Breast epithelium (tissue), 4 donors: ENCODE measurements around the gene LILRB4. TPM values are rescaled to one million over a fixed set of nuclear protein-coding genes. Genes with fewer than 3 reads are reported as not detected.
"Not testable (repeated sequence)": the region's sequence is repeated elsewhere in the genome, so short reads cannot be mapped to it uniquely, and the experiment has no call there.

Experiments
- DNase-seq, 2 donors: peaks; one replicate each; pipeline ENCODE4 v3.0.0-alpha.2; 2019; ENCODE audit warnings: low spot score in 2 of 2
- H3K27ac ChIP-seq, 2 donors: fragments of 200-600 bp; sonication (generic) in 1 of 2; one replicate each; pipeline ENCODE4 v1.5.1; 2016 to 2019; ENCODE audit warnings: mild to moderate bottlenecking in 1 of 2
- H3K27me3 ChIP-seq, 2 donors: fragments of 200-600 bp; sonication (generic) in 1 of 2; one replicate each; pipeline versions ENCODE4 v1.5.1 to v1.6.0; 2017 to 2019; ENCODE audit warnings: control low read depth in 1 of 2, mild to moderate bottlenecking in 1 of 2
- H3K36me3 ChIP-seq: fragments of 200-600 bp; one replicate; pipeline ENCODE4 v1.5.1; 2019
- H3K4me1 ChIP-seq, 2 donors: fragments of 200-600 bp; sonication (generic); one replicate each; pipeline ENCODE4 v1.5.1; 2016 to 2019; ENCODE audit warnings: control low read depth in 1 of 2
- H3K4me3 ChIP-seq, 3 donors: fragments of 200-600 bp; sonication (generic); 1 replicate in 2 of 3; 2 replicates in 1 of 3; pipeline ENCODE4 v1.5.1; 2016 to 2019; ENCODE audit warnings: mild to moderate bottlenecking in 3 of 3, moderate library complexity in 2 of 3
- H3K9me3 ChIP-seq, 2 donors: fragments of 200-600 bp; sonication (generic) in 1 of 2; one replicate each; pipeline ENCODE4 v1.5.1; 2016 to 2019; ENCODE audit warnings: control low read depth in 1 of 2
- CTCF ChIP-seq, 3 donors: fragments of 450-650 bp; IDR thresholded peaks; one replicate each; pipeline ENCODE4 v1.5.1; 2016 to 2017; ENCODE audit warnings: antibody characterized with exemption in 3 of 3, mild to moderate bottlenecking in 3 of 3, moderate library complexity in 3 of 3
- POLR2A ChIP-seq: fragments of 450-650 bp; IDR thresholded peaks from one replicate; pipeline ENCODE4 v1.6.1; 2016; ENCODE audit warnings: antibody characterized with exemption, mild to moderate bottlenecking, moderate library complexity
- POLR2AphosphoS5 ChIP-seq, 3 donors: sonication (generic); formaldehyde crosslinking; IDR thresholded peaks; one replicate each; pipeline ENCODE4 v1.6.1; 2017; ENCODE audit warnings: antibody characterized with exemption in 3 of 3
- intact Hi-C: fragments of 100-400 bp; cut with DNase I; formaldehyde crosslinking; loops from one replicate; pipeline ENCODE4 v1.15.1; 2023; ENCODE audit warnings: low total_unique reads
- total RNA-seq, 3 donors: library from RNA; depleted of rRNA; stranded (reverse); fragments of >200 nt; gene quantifications; one replicate each; pipeline ENCODE4 v1.1.0, GENCODE V29; 2016

Gene LILRB4
- total RNA-seq, 3 donors from 2014 or later, result 1.3 to 17.6 (median 10.1) TPM

GRCh38 chr19:54633401-54633800, 29.4 kb upstream of the LILRB4 start:
- Histone ChIP-seq H3K9me3 (no peaks in the 10 kb centered on the region), H3K36me3 (no peaks in the 10 kb centered on the region), H3K4me3 (no peak overlapping the region), H3K27ac (no peak overlapping the region), H3K4me1 (no peaks in the 10 kb centered on the region), H3K27me3 (peaks cover 0 to 28% of the 10 kb centered on the region in 2 donors)
- no peak for DNase-seq
- intact Hi-C loops, result no loop called here
- TF ChIP-seq POLR2A (no peak), POLR2AphosphoS5 (IDR thresholded peaks at IDR 0.05) (no peak), CTCF (IDR thresholded peaks at IDR 0.05) (no peak)

- H3K27ac ChIP-seq, H3K36me3 ChIP-seq, H3K4me1 ChIP-seq, intact Hi-C loops, DNase-seq, H3K4me3 ChIP-seq, H3K9me3 ChIP-seq: not testable (repeated sequence)
- H3K27me3 ChIP-seq, result peaks cover 0 to 28% of the 10 kb centered on the region in 2 donors
These were observed 26.7 kb upstream of the LILRB4 start for GRCh38 chr19:54636081-54636480.

- Histone ChIP-seq H3K4me1 (no peaks in the 10 kb centered on the region), H3K4me3 (no peak overlapping the region), H3K27ac (no peak overlapping the region), H3K9me3 (no peaks in the 10 kb centered on the region), H3K27me3 (peaks cover 0 to 8% of the 10 kb centered on the region in 2 donors), H3K36me3 (no peaks in the 10 kb centered on the region)
- intact Hi-C loops, result no loop called here
- no peak for DNase-seq
- no peak for TF ChIP-seq POLR2AphosphoS5 (IDR thresholded peaks at IDR 0.05)
- no peak for TF ChIP-seq POLR2A
- no peak for TF ChIP-seq CTCF (IDR thresholded peaks at IDR 0.05)
These were observed 24.1 kb upstream of the LILRB4 start for GRCh38 chr19:54638683-54639082.

GRCh38 chr19:54642953-54643352, 19.8 kb upstream of the LILRB4 start:
- DNase-seq, H3K4me1 ChIP-seq, H3K27ac ChIP-seq, intact Hi-C loops, H3K27me3 ChIP-seq, H3K4me3 ChIP-seq, H3K36me3 ChIP-seq, H3K9me3 ChIP-seq: not testable (repeated sequence)

GRCh38 chr19:54643583-54643982, 19.2 kb upstream of the LILRB4 start:
- H3K27ac ChIP-seq, intact Hi-C loops, DNase-seq, H3K4me1 ChIP-seq, H3K9me3 ChIP-seq, H3K36me3 ChIP-seq, H3K4me3 ChIP-seq, H3K27me3 ChIP-seq: not testable (repeated sequence)

GRCh38 chr19:54644056-54644455, 18.7 kb upstream of the LILRB4 start:
- Histone ChIP-seq H3K4me3 (no peak overlapping the region), H3K9me3 (no peaks in the 10 kb centered on the region), H3K27me3 (peaks cover 0 to 6% of the 10 kb centered on the region in 2 donors), H3K27ac (no peak overlapping the region), H3K4me1 (no peaks in the 10 kb centered on the region), H3K36me3 (no peaks in the 10 kb centered on the region)
- no peak for TF ChIP-seq POLR2A
- no peak for TF ChIP-seq POLR2AphosphoS5 (IDR thresholded peaks at IDR 0.05)
- no peak for TF ChIP-seq CTCF (IDR thresholded peaks at IDR 0.05)
- DNase-seq, result no peak
- intact Hi-C loops, result no loop called here

- DNase-seq, result no peak
- Histone ChIP-seq H3K27me3 (peaks cover 0 to 6% of the 10 kb centered on the region in 2 donors), H3K4me3 (no peak overlapping the region), H3K9me3 (no peaks in the 10 kb centered on the region), H3K27ac (no peak overlapping the region), H3K36me3 (no peaks in the 10 kb centered on the region), H3K4me1 (no peaks in the 10 kb centered on the region)
- intact Hi-C loops, result no loop called here
- TF ChIP-seq POLR2A, result no peak
- no peak for TF ChIP-seq POLR2AphosphoS5 (IDR thresholded peaks at IDR 0.05)
- TF ChIP-seq CTCF (IDR thresholded peaks at IDR 0.05), result no peak
These were observed 16.4 kb upstream of the LILRB4 start for GRCh38 chr19:54646331-54646841.
